GM23248 (cell line): ENCODE data around the gene LRRC7.

Experiments used
- EZH2 ChIP-seq: fragments of 200-600 bp; sonication (generic); IDR thresholded peaks from 2 replicates; pipeline ENCODE4 v1.6.1; 2018; ENCODE audit warnings: antibody characterized with exemption, mild to moderate bottlenecking; ENCODE audit not compliant: insufficient read depth, poor library complexity, severe bottlenecking
- EZH2phosphoT487 ChIP-seq: fragments of 200-600 bp; sonication (generic); IDR thresholded peaks from 2 replicates; pipeline ENCODE4 v1.6.1; 2018; ENCODE audit warnings: antibody characterized with exemption, moderate library complexity, mild to moderate bottlenecking, low read depth; ENCODE audit not compliant: insufficient read depth

DNA sequence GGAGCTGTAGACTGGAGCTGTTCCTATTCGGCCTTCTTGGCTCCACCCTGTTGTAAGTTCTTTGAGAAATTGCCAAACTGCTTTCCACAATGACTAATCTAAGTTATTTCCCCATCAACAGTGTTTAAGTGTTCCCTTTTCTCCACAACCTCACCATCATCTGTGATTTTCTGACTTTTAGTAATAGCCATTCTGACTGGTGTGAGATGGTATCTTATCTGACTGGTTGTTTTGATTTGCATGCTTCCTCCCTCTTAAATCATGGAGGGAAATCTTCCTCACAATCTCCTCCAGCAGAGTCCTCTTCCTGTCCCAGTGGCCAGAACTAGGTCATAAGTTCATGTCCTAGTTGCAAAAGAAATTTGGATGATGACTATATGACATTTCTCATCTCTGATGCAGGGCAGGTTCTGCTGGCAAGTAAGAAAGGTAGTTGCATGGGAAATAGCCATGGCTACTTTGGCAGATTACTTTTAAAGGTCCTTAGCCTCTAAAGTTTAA, 343.6 kb downstream of the LRRC7 start:
- no peak for TF ChIP-seq EZH2phosphoT487
- TF ChIP-seq EZH2: no peak
